GM19463 (cell line): Measurements from ENCODE around the gene C16orf54.
A peak's percentile ranks its signal among the peaks of the same experiment; 100 is the strongest.
"Not testable (repeated sequence)": the region's sequence is repeated elsewhere in the genome, so short reads cannot be mapped to it uniquely, and the experiment has no call there.

Experiments used
- ATAC-seq: cut with Tn5 transposase; IDR thresholded peaks from one replicate; pipeline ENCODE4 v1.9.1; 2021; ENCODE audit warnings: mild to moderate bottlenecking, moderate library complexity; ENCODE audit not compliant: unreplicated experiment

The C16orf54 gene

DNA sequence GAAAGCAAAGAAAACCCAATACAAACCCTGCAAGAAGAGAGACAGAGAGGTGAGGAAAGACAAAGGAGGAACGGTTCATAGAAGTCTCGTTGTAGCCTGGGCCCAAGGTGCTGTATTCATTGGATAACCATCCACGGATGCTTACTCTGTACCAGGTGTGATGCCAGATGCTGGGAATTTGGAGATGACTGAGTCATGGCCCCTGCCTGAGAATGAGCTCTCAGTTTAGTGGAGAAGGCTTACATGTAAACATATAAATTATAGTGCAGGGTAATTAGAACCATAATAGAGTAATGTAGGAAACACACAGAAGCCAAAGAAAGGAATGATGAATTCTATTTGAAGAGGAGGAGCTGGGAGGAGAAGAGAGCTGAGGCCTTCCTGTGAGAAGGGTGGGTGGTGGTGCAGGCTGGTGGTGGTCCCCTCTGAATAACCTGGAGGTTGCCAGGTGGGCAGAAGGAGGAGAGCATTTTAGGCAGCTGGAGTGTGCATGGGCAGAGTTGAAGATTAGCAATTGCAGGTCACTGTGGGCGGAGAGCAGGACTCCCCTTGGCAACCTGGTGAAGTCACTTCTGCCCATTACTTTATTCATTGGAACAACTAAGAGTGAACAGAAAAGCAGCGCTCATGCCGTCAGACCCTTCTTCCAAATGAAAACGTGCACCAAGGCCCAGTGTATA lies 24.6 kb upstream of the C16orf54 start:
- no peak for ATAC-seq

DNA sequence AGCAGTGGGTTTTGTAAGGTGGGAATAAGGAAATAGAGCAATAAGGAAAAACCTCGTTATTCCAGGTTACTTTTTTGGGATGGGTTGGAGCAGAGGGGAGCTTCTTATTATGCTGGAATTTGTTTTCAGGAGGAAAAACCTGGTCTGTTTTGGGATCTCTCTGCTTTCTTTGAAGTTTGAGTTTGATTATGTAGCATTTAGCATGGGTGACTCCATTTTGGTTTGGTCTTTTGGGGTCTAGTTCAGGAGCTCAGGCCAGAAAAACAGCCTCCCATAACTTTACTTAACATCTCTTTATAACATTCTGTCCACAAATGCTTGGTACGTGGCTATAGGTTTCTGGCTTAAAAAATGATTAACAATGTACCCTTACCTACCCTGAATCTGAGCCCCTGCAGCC lies 23.7 kb upstream of the C16orf54 start:
- no peak for ATAC-seq

- no peak for ATAC-seq
These were observed 21.3 kb upstream of the C16orf54 start for GRCh38 chr16:29767062-29767461.

GRCh38 chr16:29766571-29766970 lies 20.8 kb upstream of the C16orf54 start:
- ATAC-seq = no peak

DNA sequence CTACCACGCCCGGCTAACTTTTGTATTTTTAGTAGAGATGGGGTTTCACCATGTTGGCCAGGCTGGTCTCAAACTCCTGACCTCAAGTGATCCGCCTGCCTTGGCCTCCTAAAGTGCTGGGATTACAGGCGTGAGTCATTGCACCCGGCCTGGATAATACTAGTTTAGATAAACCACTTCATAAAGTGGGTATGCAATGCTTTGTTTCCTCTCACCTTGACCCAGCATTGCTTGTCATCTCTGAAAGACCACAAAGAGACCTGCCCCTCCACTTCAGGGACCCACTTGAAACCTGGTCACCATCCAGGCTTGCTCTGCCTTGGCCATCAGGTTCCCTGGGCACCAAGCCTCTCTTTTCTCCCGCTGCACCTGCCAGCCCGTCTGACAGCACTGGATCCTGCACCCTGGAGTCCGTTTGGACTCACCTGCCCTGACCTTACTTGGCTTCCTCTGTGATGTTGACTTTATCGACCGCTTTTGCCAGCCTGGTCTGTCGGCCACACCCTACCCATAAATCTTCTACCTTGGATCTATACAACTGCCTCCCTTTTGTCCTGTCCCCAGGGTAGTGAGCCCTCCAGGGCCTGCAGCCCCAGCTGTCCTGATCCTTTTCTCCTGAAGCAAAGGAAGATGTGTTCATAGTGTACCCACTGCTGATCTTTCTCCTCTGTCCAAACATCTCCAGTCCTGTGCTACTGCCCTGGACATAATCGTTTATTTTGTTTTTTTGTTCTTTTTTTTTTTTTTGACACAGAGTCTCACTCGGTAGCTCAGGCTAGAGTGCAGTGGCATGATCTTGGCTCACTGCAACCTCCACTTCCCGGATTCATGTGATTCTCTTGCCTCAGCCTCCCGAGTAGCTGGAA lies 19.6 kb upstream of the C16orf54 start:
- no peak for ATAC-seq

GRCh38 chr16:29763326-29763725 lies 17.5 kb upstream of the C16orf54 start:
- ATAC-seq = no peak

DNA sequence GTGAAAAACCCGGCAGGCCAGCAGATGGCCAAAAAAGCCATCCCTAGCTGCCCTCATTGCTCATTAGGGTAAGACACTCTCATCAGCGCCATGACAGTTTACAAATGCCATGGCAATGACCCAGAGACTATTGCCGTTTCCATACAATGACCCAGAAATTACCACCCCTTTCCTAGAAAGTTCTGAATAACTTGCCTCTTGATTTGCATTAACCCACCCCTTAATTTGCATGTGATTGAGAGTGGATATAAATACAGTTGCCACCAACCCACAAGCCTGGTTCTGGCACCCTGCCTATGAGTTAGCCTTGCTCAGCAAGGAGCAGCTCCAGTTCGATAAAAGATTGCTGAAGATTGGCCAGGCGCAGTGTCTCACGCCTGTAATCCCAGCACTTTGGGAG lies 16.1 kb upstream of the C16orf54 start:
- ATAC-seq = no peak

- ATAC-seq = not testable (repeated sequence)
These were observed 15.5 kb upstream of the C16orf54 start for GRCh38 chr16:29761280-29761651.

DNA sequence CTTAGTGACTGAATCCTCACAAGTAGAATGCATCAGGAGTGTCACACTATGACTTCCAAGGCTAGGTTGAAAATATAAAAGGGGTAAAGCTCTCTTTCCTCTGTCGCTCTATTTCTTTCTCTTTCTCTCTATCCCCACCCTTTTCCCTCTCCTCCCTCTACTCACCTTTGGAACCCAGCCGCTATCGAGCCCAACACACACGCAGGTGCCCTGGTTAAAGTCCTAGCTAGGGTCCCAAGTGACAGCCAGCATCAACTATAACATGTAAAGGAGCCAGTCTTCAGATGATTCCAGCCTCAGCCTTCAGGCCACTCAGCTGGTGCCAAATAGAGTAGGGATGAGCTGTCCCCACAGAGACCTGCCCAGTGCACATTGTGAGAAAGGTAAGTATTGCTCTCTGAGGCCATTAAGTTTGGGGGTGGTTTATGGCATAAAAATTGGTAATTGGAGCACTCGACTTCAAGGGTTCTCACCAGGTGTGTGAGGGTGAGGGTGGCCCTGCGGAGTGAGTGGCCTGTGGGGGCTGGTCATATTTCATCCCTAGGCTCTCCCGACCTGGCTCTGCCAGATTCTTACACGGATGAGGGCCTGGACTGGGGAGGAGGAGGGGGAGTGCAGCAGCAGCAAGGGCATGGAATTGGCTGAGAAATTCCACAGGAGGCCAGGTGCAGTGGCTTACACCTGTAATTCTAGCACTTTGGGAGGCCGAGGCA lies 14.9 kb upstream of the C16orf54 start:
- ATAC-seq = no peak

DNA sequence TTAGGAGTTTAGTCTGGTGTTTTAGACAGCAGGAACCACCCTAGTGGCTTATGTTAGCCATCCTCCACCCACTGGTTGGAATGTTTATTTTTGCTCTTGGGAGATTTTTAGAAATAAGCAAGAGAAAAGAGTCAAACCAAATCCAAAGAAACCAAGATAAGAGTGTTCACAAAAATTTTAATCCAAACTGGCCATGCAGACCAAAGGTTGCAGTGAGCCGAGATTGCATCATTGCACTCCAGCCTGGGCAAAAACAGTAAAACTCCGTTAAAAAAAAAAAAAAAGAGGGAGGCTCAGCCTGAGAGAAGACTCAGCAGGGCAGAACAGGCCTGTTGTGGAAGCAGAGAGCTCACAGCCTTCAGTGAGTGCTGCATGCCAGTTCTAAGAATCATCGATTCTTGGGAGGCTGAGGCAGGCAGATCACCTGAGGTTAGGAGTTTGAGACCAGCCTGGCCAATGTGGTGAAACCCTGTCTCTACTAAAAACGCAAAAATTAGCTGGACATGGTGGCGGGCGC lies 12.2 kb upstream of the C16orf54 start:
- ATAC-seq = no peak

GRCh38 chr16:29757086-29757485 lies 11.3 kb upstream of the C16orf54 start:
- not testable (repeated sequence) for ATAC-seq

DNA sequence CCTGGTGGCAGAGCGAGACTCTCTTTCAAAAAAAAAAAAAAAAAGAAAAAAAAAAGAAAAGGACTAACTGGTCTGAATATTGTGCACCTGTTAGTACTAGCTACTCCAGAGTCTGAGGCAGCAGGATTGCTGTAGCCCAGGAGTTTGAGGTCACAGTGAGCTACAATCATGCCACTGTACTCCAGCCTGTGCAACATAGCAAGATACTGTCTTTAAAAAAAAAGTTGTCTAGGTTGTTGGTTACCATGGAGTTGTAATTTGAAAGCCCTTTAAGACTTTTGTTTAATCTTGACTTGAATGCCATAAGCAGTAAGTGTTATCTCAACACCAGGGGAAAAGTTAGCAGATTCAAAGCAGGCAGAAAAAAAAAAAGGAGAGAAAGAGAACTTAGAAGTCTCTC lies 10.9 kb upstream of the C16orf54 start:
- no peak for ATAC-seq

- no peak for ATAC-seq
These were observed 7.7 kb upstream of the C16orf54 start for GRCh38 chr16:29753516-29753915.

DNA sequence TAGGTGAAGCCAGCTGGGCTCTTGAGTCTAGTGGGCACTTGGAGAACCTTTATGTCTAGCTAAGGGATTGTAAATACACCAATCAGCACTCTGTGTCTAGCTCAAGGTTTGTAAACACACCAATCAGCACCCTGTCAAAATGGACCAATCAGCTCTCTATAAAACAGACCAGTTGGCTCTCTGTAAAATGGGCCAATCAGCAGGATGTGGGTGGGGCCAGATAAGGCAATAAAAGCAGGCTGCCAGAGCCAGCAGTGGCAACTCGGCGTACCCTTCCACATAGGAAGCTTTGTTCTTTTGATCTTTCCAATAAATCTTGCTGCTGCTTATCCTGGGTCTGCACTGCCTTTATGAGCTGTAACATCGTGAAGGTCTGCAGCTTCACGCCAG lies 3.0 kb upstream of the C16orf54 start:
- ATAC-seq = not testable (repeated sequence)

DNA sequence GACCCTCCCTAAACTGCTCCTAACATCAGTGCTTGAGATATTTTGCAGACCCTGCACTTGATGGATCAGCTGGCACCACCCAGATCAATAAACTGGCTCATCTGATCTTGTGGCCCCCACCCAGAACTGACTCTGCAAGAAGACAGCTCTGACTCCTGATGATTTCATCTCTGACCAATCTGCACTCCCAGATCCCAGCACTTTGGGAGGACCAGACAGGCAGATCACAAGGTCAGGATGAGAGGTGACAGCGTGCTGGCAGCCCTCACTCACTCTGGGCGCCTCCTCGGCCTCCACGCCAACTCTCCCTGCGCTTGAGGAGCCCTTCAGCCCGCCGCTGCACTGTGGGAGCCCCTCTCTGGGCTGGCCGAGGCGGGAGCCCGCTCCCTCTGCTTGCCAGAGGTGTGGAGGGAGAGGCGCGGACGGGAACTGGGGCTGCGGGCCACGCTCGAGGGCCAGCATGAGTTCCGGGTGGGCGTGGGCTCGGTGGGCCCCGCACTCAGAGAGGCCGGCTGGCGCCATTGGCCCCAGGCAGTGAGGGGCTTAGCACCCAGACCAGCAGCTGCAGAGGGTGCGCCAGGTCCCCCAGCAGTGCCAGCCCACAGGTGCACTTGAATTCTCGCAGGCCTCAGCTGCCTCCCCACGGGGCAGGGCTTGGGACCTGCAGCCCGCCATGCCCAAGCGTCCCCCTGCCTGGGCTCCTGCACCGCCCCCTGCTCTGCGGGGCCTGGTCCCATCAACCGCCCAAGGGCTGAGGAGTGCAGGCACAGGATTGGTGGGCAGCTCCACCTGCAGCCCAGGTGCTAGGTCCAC lies 2.4 kb upstream of the C16orf54 start:
- ATAC-seq = no peak

DNA sequence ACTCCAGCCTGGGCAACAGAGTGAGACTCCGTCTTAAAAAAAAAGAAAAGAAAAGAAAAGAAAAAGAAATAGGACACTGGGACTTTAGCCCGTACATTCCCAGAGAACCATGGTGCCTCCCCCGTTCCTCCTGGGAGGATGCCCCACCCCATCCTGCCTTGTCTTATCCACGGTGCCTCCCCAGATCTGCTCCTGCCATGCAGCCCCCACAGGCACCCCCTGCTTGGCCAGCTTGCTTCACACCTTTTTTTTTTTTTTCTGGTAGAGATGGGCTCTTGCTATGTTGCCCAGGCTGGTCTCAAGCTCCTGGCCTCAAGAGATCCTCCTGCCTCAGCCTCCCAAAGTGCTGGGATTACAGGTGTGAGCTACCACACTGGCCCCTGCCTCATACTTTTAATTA lies 728 bp upstream of the C16orf54 start:
- ATAC-seq = not testable (repeated sequence)

- ATAC-seq = peak; percentile 31
These were observed 503 bp downstream of the C16orf54 start for GRCh38 chr16:29745121-29745852.

DNA sequence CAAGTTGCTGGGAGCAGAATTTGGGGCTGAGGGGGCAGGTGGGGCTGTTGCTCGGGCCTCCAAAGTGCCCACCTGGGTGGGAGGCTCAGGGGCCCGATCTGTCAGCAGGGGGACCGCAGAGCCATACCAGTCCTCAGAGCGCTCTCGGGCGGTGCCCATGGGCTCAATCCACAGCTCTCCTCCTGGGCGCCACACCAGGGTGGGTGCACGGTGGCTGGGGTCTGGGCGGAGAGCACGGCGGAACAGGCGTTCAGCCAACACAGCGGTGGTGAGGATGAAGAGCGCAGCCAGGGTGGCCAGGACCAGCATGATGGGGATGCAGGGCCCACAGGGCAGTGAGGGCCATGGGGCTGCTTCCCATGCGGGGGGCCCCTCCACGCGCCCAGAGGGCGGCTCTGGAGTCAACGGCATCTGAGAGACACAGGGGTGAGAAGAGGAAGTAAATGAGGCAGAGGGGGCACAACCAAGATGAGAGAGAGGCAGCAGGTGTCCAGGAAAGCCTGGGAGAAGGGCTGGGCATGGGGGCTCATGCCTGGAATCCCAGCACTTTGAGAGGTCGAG lies 1.2 kb downstream of the C16orf54 start:
- ATAC-seq = no peak

DNA sequence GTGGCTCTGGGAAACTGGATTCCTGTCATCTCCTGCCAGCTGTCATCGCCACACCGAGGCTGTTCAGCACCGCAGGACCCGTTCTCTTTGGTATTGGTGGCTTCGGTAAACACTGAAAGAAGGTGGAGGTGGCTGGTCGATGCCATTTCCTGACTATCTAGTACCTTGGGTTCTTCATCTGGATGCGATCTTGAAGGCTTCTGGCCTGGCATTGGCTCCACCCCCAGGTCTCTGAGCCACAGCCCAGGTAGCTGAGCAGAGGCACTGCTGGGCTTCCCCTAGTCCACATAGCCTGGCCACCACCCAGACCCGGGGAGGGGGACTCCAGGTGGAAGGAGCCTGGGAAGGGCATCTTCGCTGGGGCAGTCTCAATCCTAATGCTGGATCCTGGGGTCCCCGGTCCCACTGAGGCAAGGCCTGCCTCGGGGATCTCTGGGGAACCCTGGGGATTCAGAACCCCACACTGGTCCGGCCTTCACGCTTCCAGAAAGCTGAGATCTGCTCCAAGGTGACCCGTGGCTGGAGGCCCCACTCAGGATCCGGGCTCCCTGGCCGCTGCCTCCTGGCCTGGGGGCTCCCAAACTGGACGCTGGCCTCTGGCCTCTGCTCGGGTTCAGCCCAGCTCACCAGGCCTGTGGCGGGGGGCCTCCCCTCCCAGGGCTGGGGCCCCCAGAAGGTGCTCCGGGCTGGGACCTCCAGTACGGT lies 1.8 kb downstream of the C16orf54 start:
- no peak for ATAC-seq
